K562 (cell line): ENCODE results near the gene S100A3. TPM values are rescaled to one million over a fixed set of nuclear protein-coding genes. Genes with fewer than 3 reads are reported as not detected.

Experiments used
- ATAC-seq: fragments of 200-7000 bp; cut with Tn5 transposase; 3 replicates; pipeline ENCODE4 v1.9.1; 2020; ENCODE audit warnings: moderate library complexity
- BruUV-seq: library from RNA; stranded (reverse); fragments of 400-500 nt; replicated peaks from 2 replicates; lab custom pipeline; 2021; lab: Mats Ljungman, UMichigan
- CTCF ChIA-PET: fragments of 300-600 bp; formaldehyde crosslinking; extraction: SDS; loops from one replicate; lab custom pipeline; 2021; ENCODE audit warnings: low intra/inter-chr PET ratio; lab: Yijun Ruan, JAX
- POLR2A ChIA-PET: fragments of 300-600, 350-650 bp; sonication (Branson Sonifier 250); formaldehyde crosslinking; extraction: SDS; loops from one replicate; lab custom pipeline; 2021; ENCODE audit warnings: antibody characterized with exemption, inconsistent platforms; lab: Yijun Ruan, JAX
- DNase-seq, 4 experiments: peaks; one replicate each; pipeline versions ENCODE4 v3.0.0 to v3.0.0-alpha.2; 2011 to 2018; ENCODE audit warnings: low spot score in 3 of 4, mixed read lengths in 3 of 4; ENCODE audit errors: extremely low read depth in 1 of 4
- FAIRE-seq: peaks from 2 replicates; lab custom pipeline; 2011; peaks lifted over from hg19 to GRCh38; lab: Jason Lieb, UNC
- H2AFZ ChIP-seq: 2 replicates; pipeline ENCODE4 v1.6.0; 2011; ENCODE audit warnings: low read depth, low read length, control low read depth, inconsistent platforms
- H3K27ac ChIP-seq: fragments of 200-600 bp; 3 replicates; pipeline ENCODE4 v1.8.0; 2011; ENCODE audit warnings: low read depth, mild to moderate bottlenecking, control low read depth, inconsistent platforms, low read length, moderate library complexity, mixed read lengths; ENCODE audit errors: extremely low read depth
- H3K27me3 ChIP-seq, 2 experiments: fragments of 300-600 bp in 1 of 2; 2 replicates in 1 of 2; 3 replicates in 1 of 2; pipeline versions ENCODE4 v1.6.0 to v1.8.0; 2011; ENCODE audit warnings: inconsistent platforms in 2 of 2, low read length in 2 of 2, mild to moderate bottlenecking in 1 of 2, mixed read lengths in 1 of 2, moderate library complexity in 1 of 2; ENCODE audit not compliant: control insufficient read depth in 2 of 2, insufficient read depth in 2 of 2
- H3K36me3 ChIP-seq: fragments of 300-600 bp; 3 replicates; pipeline ENCODE4 v1.8.0; 2011; ENCODE audit warnings: mild to moderate bottlenecking, low read length, inconsistent platforms; ENCODE audit not compliant: control insufficient read depth, insufficient read depth
- H3K4me1 ChIP-seq, 2 experiments: fragments of 200-600 bp in 1 of 2; replicated peaks in 1 of 2; 2 replicates in 1 of 2; 3 replicates in 1 of 2; pipeline versions ENCODE4 v1.5.1 to v1.8.0; 2011; ENCODE audit warnings: inconsistent platforms in 2 of 2, low read length in 2 of 2, mild to moderate bottlenecking in 1 of 2, mixed read lengths in 1 of 2, moderate library complexity in 1 of 2; ENCODE audit not compliant: control insufficient read depth in 2 of 2, insufficient read depth in 2 of 2
- H3K4me2 ChIP-seq: 2 replicates; pipeline ENCODE4 v1.6.1; 2011; ENCODE audit warnings: low read length, control low read depth, inconsistent platforms, mixed read lengths; ENCODE audit not compliant: insufficient read depth
- H3K4me3 ChIP-seq: fragments of 200-600 bp; sonication (generic), shearing (Covaris generic); 2 replicates; pipeline ENCODE4 v1.5.1; 2016; ENCODE audit warnings: control low read depth, inconsistent platforms
- H3K79me2 ChIP-seq: fragments of 200-600 bp; 3 replicates; pipeline ENCODE4 v1.8.0; 2011; ENCODE audit warnings: low read length, inconsistent platforms; ENCODE audit not compliant: control insufficient read depth, insufficient read depth
- H3K9ac ChIP-seq, 2 experiments: 2 replicates each; pipeline versions ENCODE4 v1.6.0 to v1.6.1; 2011; ENCODE audit warnings: low read depth in 2 of 2, low read length in 2 of 2, control low read depth in 1 of 2, inconsistent platforms in 1 of 2, mild to moderate bottlenecking in 1 of 2, mixed read lengths in 1 of 2; ENCODE audit not compliant: insufficient read depth in 1 of 2
- H3K9me1 ChIP-seq: one replicate; pipeline ENCODE4 v1.6.0; 2011; ENCODE audit warnings: inconsistent platforms, mild to moderate bottlenecking, low read length, moderate library complexity; ENCODE audit not compliant: control insufficient read depth, insufficient read depth
- H3K9me3 ChIP-seq: replicated peaks from 2 replicates; pipeline ENCODE4 v1.5.1; 2011; ENCODE audit warnings: low read depth, low read length, inconsistent platforms; ENCODE audit not compliant: control insufficient read depth, insufficient read depth
- H4K20me1 ChIP-seq: replicated peaks from 2 replicates; pipeline ENCODE4 v1.6.1; 2011; ENCODE audit warnings: low read length, inconsistent platforms, mixed read lengths; ENCODE audit not compliant: control insufficient read depth, insufficient read depth
- ELF1 ChIP-seq: fragments of 200-800 bp; sonication (Bioruptor generic); IDR thresholded peaks from 2 replicates; pipeline ENCODE4 v1.6.1; 2016; ENCODE audit warnings: missing genetic modification characterization, missing compliant biosample characterization
- ETS2 ChIP-seq: IDR thresholded peaks from 2 replicates; pipeline ENCODE4 v1.6.1; 2016; ENCODE audit warnings: borderline replicate concordance, missing genetic modification characterization, mild to moderate bottlenecking, moderate library complexity, missing compliant biosample characterization; ENCODE audit not compliant: poor library complexity, severe bottlenecking
- EWSR1 ChIP-seq: fragments of 450-650 bp; IDR thresholded peaks from 2 replicates; pipeline ENCODE4 v1.6.1; 2018; ENCODE audit warnings: borderline replicate concordance, mild to moderate bottlenecking, low read depth, moderate library complexity; ENCODE audit not compliant: partially characterized antibody
- HMG20B ChIP-seq: fragments of 250-450 bp; sonication (Bioruptor Pico); IDR thresholded peaks from 2 replicates; pipeline ENCODE4 v1.5.0; 2021; ENCODE audit warnings: mild to moderate bottlenecking
- HNRNPUL1 ChIP-seq: fragments of 200-400 bp; formaldehyde crosslinking; IDR thresholded peaks from 2 replicates; pipeline ENCODE4 v1.6.1; 2017; ENCODE audit warnings: low read length
- MCM2 ChIP-seq: fragments of 450-650 bp; IDR thresholded peaks from 2 replicates; pipeline ENCODE4 v1.6.1; 2017; ENCODE audit warnings: low read depth, mild to moderate bottlenecking
- MCM5 ChIP-seq: fragments of 450-650 bp; IDR thresholded peaks from 2 replicates; pipeline ENCODE4 v1.6.1; 2016; ENCODE audit warnings: low read depth
- MIER1 ChIP-seq: fragments of 450-650 bp; IDR thresholded peaks from 2 replicates; pipeline ENCODE4 v1.6.1; 2016; ENCODE audit warnings: antibody characterized with exemption, mild to moderate bottlenecking, low read depth
- MYBL2 ChIP-seq, 2 experiments: fragments of 450-650 bp in 1 of 2; sonication (generic) in 1 of 2; formaldehyde crosslinking in 1 of 2; IDR thresholded peaks; 2 replicates each; pipeline versions ENCODE4 v1.6.1 to v1.8.1; 2017 to 2022; ENCODE audit warnings: borderline replicate concordance in 1 of 2, inconsistent platforms in 1 of 2, low read depth in 1 of 2, mild to moderate bottlenecking in 1 of 2, missing genetic modification reagents in 1 of 2, moderate library complexity in 1 of 2
- PBX2 ChIP-seq, 2 experiments: IDR thresholded peaks in 1 of 2; conservative IDR thresholded peaks in 1 of 2; 2 replicates each; pipeline ENCODE4 v1.6.1; 2016; ENCODE audit warnings: low read depth in 2 of 2, mild to moderate bottlenecking in 1 of 2, missing compliant biosample characterization in 1 of 2, missing genetic modification characterization in 1 of 2, moderate library complexity in 1 of 2
- PYGO2 ChIP-seq: fragments of 450-650 bp; IDR thresholded peaks from 2 replicates; pipeline ENCODE4 v1.6.1; 2016; ENCODE audit warnings: mild to moderate bottlenecking, missing genetic modification characterization, moderate library complexity, missing compliant biosample characterization
- SMAD3 ChIP-seq: fragments of 450-650 bp; formaldehyde crosslinking; conservative IDR thresholded peaks from 2 replicates; pipeline ENCODE4 v1.4.0; 2020; ENCODE audit warnings: mild to moderate bottlenecking
- TEAD4 ChIP-seq, 2 experiments: sonication (generic) in 1 of 2; formaldehyde crosslinking in 1 of 2; IDR thresholded peaks; 2 replicates each; pipeline versions ENCODE4 v1.6.1 to v1.8.0; 2012 to 2022; ENCODE audit warnings: borderline replicate concordance in 1 of 2, inconsistent platforms in 1 of 2, low read length in 1 of 2, mild to moderate bottlenecking in 1 of 2, missing genetic modification reagents in 1 of 2
- ZNF23 ChIP-seq: fragments of 250-450 bp; sonication (Bioruptor Pico); IDR thresholded peaks from 2 replicates; pipeline ENCODE4 v1.4.0; 2020; ENCODE audit warnings: mild to moderate bottlenecking
- ZNF316 ChIP-seq: fragments of 450-650 bp; IDR thresholded peaks from 2 replicates; pipeline ENCODE4 v1.6.1; 2016
- WGBS: fragments of 100-300 bp; shearing (Covaris generic); methylation state at CpG from one replicate; pipeline ENCODE4 v1.1.6; 2016; ENCODE audit warnings: low coverage, mixed read lengths; ENCODE audit not compliant: insufficient coverage; ENCODE audit errors: missing lambda C conversion rate; 5-methylcytosine and 5-hydroxymethylcytosine counted together
- in situ Hi-C: fragments of 300-500 bp; cut with MboI; formaldehyde crosslinking; loops from 4 replicates; pipeline ENCODE4 v1.15.0; 2018; ENCODE audit warnings: inconsistent platforms, mixed read lengths
- intact Hi-C: fragments of 100-400 bp; cut with micrococcal nuclease; formaldehyde crosslinking; loops from 2 replicates; pipeline ENCODE4 v1.14.2; 2022
- polyA plus RNA-seq, 8 experiments: library from polyadenylated mRNA; depleted of rRNA in 4 of 8; stranded (reverse) in 5 of 8; unstranded in 3 of 8; fragments of >200 nt; fragmentation: Nextera tagmentation in 2 of 8; fragmentation: Illumina TruSeq in 1 of 8; extraction: Ambion mirVana in 2 of 8; extraction: Trizol in 1 of 8; gene quantifications; 2 replicates each; pipeline versions ENCODE4 v1.2.1 to v1.2.3, GENCODE V29; 2011 to 2014; ENCODE audit warnings: inconsistent platforms in 1 of 8, missing spikeins in 1 of 8
- total RNA-seq, 7 experiments: library from RNA; depleted of rRNA in 6 of 7; stranded (reverse); fragments of >200 nt in 6 of 7; fragmentation: Illumina TruSeq in 2 of 7; extraction: Trizol in 2 of 7; gene quantifications; 2 replicates each; pipeline versions ENCODE4 v1.2.1 to v1.2.3, GENCODE V29; 2011 to 2021; ENCODE audit warnings: low replicate concordance in 1 of 7
- TF ChIP-seq, protein P1 (sequence below): sonication (generic); formaldehyde crosslinking; IDR thresholded peaks from 2 replicates; pipeline ENCODE4 v1.8.0; 2022; ENCODE audit warnings: missing genetic modification reagents, mild to moderate bottlenecking, borderline replicate concordance

The S100A3 gene
- total and polyA plus RNA-seq, 9 of the 15 experiments (the other 6 are each of a cell fraction or from before 2014, with no cell fraction given): 0.08 to 1.7 (median 0.18) TPM; not detected in 4

GRCh38 chr1:153537376-153537730, 11.7 kb downstream of the S100A3 start:
- 91% methylated on average over 6 of the region's 6 CpGs for WGBS
- Histone ChIP-seq H3K9me3 (no peaks in the 10 kb centered on the region), H3K36me3 (no peaks in the 10 kb centered on the region), H3K27ac (no peak overlapping the region), H3K79me2 (no peaks in the 10 kb centered on the region; the same call in 2 of the 3 replicates), H2AFZ (peak overlapping the region; percentile 85; the same call in 1 of the 2 replicates), H3K4me2 (no peak overlapping the region), H3K4me3 (no peak overlapping the region), H3K9me1 (no peaks in the 10 kb centered on the region), H4K20me1 (no peaks in the 10 kb centered on the region), H3K4me1 (peaks cover 67 to 72% of the 10 kb centered on the region in 2 experiments), H3K9ac (peak overlapping the region in 1 of 2 experiments; percentile 62; a peak in 2 of 4 replicates), H3K27me3 (no peaks in the 10 kb centered on the region)
- peak in 1 of 4 experiments; percentile 2 for DNase-seq
- ChIA-PET POLR2A (interaction anchor here (0.9 to 1.0 kb wide), 3 partner anchors 8 to 90 kb away, joined by 3 to 4 read pairs (median 3); partner anchors contain the start of genes S100A1, S100A13 and S100A4), CTCF (interaction anchor here (1.5 kb wide), 1 partner anchor 32 kb away, joined by 5 read pairs; no protein-coding TSS in a partner anchor)
- intact Hi-C loops (no loop called here), in situ Hi-C loops (no loop called here)
- FAIRE-seq: no peak
- no peak for ATAC-seq
- BruUV-seq: no TSS peak
- TF ChIP-seq MCM5 (no peak), HNRNPUL1 (no peak), SMAD3 (CRISPR knock-in tag) (no peak), MIER1 (no peak), ZNF23 (no peak), MCM2 (no peak), ELF1 (tag) (no peak), EWSR1 (no peak), TEAD4 (IDR thresholded peaks at IDR 0.05; ENCODE audit: low read length) (no peak), TEAD4 (CRISPR knock-in tag; IDR thresholded peaks at IDR 0.05; ENCODE audit: borderline replicate concordance) (no peak), PBX2 (CRISPR knock-in tag; IDR thresholded peaks at IDR 0.05; ENCODE audit: low read depth) (no peak), PBX2 (tag; conservative IDR thresholded peaks at IDR 0.05; ENCODE audit: low read depth) (no peak), ZNF316 (no peak), ETS2 (tag) (no peak), HMG20B (CRISPR knock-in tag) (no peak), PYGO2 (tag) (no peak), MYBL2 (IDR thresholded peaks at IDR 0.05; ENCODE audit: low read depth) (no peak), MYBL2 (CRISPR knock-in tag; IDR thresholded peaks at IDR 0.05; ENCODE audit: borderline replicate concordance) (no peak)
- TF ChIP-seq, protein P1, sequence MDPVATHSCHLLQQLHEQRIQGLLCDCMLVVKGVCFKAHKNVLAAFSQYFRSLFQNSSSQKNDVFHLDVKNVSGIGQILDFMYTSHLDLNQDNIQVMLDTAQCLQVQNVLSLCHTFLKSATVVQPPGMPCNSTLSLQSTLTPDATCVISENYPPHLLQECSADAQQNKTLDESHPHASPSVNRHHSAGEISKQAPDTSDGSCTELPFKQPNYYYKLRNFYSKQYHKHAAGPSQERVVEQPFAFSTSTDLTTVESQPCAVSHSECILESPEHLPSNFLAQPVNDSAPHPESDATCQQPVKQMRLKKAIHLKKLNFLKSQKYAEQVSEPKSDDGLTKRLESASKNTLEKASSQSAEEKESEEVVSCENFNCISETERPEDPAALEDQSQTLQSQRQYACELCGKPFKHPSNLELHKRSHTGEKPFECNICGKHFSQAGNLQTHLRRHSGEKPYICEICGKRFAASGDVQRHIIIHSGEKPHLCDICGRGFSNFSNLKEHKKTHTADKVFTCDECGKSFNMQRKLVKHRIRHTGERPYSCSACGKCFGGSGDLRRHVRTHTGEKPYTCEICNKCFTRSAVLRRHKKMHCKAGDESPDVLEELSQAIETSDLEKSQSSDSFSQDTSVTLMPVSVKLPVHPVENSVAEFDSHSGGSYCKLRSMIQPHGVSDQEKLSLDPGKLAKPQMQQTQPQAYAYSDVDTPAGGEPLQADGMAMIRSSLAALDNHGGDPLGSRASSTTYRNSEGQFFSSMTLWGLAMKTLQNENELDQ (CRISPR knock-in tag): no peak
